Epithelial cell of esophagus (primary cell): ENCODE results near the gene CLPTM1.
"Not testable (repeated sequence)": the region's sequence is repeated elsewhere in the genome, so short reads cannot be mapped to it uniquely, and the experiment has no call there.

Experiments
- DNase-seq: peaks from one replicate; pipeline ENCODE4 v3.0.0; 2010; ENCODE audit warnings: low read depth
- H3K4me3 ChIP-seq: 2 replicates; pipeline ENCODE4 v1.5.1; 2011; ENCODE audit warnings: mild to moderate bottlenecking, low read length, control low read depth
- CTCF ChIP-seq: IDR thresholded peaks from 2 replicates; pipeline ENCODE4 v1.5.1; 2011; ENCODE audit warnings: low read depth, mild to moderate bottlenecking, low read length, control low read depth, inconsistent platforms; ENCODE audit not compliant: insufficient read depth; ENCODE audit errors: missing control alignments

CLPTM1 gene

GRCh38 chr19:44993526-44993925 is 38.3 kb downstream of the CLPTM1 start:
- DNase-seq, result no peak
- no peak for TF ChIP-seq CTCF
- no peak overlapping the region for H3K4me3 ChIP-seq

- TF ChIP-seq CTCF, result no peak
- no peak for DNase-seq
- H3K4me3 ChIP-seq, result no peak overlapping the region
Observed at GRCh38 chr19:44993926-44994537, 38.9 kb downstream of the CLPTM1 start.

- H3K4me3 ChIP-seq, result no peak overlapping the region
- no peak for TF ChIP-seq CTCF
- DNase-seq, result no peak
Observed at GRCh38 chr19:44998025-44998424, 42.8 kb downstream of the CLPTM1 start.

GRCh38 chr19:44999131-44999925 is 44.1 kb downstream of the CLPTM1 start:
- not testable (repeated sequence) for H3K4me3 ChIP-seq, DNase-seq

GRCh38 chr19:45000665-45001064 is 45.5 kb downstream of the CLPTM1 start:
- peak overlapping the region; percentile 31 for H3K4me3 ChIP-seq
- not testable (repeated sequence) for DNase-seq

GRCh38 chr19:45001087-45001739 is 46.0 kb downstream of the CLPTM1 start, which contains the start of gene RELB:
Gene RELB, plus strand, starts transcription at chr19:45001464. Its CDS starts 116 bp downstream, at chr19:45001580.
- peak within 1 kb of the TSS; percentile 70 for H3K4me3 ChIP-seq
- peak; percentile 91 for DNase-seq
- TF ChIP-seq CTCF, result no peak

GRCh38 chr19:45003485-45003884 is 48.3 kb downstream of the CLPTM1 start:
- no peak for DNase-seq
- no peak for TF ChIP-seq CTCF
- H3K4me3 ChIP-seq, result no peak overlapping the region

GRCh38 chr19:45005787-45006186 is 50.6 kb downstream of the CLPTM1 start:
- H3K4me3 ChIP-seq, result no peak overlapping the region
- no peak for TF ChIP-seq CTCF
- no peak for DNase-seq
